SK-N-SH (cell line): ENCODE data around the gene MACROD2.

Experiments used
- CHD2 ChIP-seq: fragments of 150-350 bp; IDR thresholded peaks from 2 replicates; pipeline ENCODE4 v1.6.1; 2018; ENCODE audit warnings: low read length; ENCODE audit not compliant: partially characterized antibody
- CTCF ChIP-seq: fragments of 200-600 bp; sonication (generic); IDR thresholded peaks from 2 replicates; pipeline ENCODE4 v1.6.1; 2017; ENCODE audit warnings: antibody characterized with exemption, mild to moderate bottlenecking, moderate library complexity
- MEF2A ChIP-seq: IDR thresholded peaks from 2 replicates; pipeline ENCODE4 v1.4.0; 2012; ENCODE audit warnings: low read depth, borderline replicate concordance
- POLR2AphosphoS5 ChIP-seq: IDR thresholded peaks from 2 replicates; pipeline ENCODE4 v1.6.1; 2012; ENCODE audit warnings: low read depth, low read length
- SIN3A ChIP-seq: IDR thresholded peaks from 2 replicates; pipeline ENCODE4 v1.6.1; 2012; ENCODE audit warnings: low read depth, mild to moderate bottlenecking, low read length, moderate library complexity, borderline replicate concordance
- TAF1 ChIP-seq: IDR thresholded peaks from 2 replicates; pipeline ENCODE4 v1.6.1; 2012; ENCODE audit warnings: low read depth, mild to moderate bottlenecking, low read length, moderate library complexity, borderline replicate concordance
- TF ChIP-seq, protein P1 (sequence below): IDR thresholded peaks from 2 replicates; pipeline ENCODE4 v1.4.0; 2012; ENCODE audit warnings: low read depth, borderline replicate concordance
- TF ChIP-seq, protein P2 (sequence below): IDR thresholded peaks from 2 replicates; pipeline ENCODE4 v1.6.1; 2012; ENCODE audit warnings: mild to moderate bottlenecking, low read depth, low read length, moderate library complexity

DNA sequence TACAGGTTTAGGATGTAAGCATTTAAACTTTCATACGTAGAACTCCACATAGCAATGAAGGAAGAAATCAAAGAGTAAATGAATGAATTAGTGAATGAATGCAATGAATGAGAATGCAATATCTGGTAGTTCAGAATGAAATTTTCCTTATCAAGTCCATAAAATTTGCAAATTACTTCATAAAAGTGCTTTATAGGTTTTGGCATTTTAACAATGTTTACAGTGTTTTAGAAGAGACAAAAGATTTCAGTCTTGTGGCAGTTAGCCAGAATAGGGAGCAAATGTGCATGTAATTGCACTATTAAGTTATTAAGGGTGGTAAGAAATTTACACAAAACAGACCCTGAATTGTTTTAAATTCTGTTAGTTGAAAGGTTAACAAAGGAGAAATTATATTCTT, 1081.5 kb downstream of the MACROD2 start:
- TF ChIP-seq CTCF (no peak), CHD2 (no peak), POLR2AphosphoS5 (no peak), MEF2A (no peak), TAF1 (no peak), SIN3A (no peak)
- TF ChIP-seq, protein P1, sequence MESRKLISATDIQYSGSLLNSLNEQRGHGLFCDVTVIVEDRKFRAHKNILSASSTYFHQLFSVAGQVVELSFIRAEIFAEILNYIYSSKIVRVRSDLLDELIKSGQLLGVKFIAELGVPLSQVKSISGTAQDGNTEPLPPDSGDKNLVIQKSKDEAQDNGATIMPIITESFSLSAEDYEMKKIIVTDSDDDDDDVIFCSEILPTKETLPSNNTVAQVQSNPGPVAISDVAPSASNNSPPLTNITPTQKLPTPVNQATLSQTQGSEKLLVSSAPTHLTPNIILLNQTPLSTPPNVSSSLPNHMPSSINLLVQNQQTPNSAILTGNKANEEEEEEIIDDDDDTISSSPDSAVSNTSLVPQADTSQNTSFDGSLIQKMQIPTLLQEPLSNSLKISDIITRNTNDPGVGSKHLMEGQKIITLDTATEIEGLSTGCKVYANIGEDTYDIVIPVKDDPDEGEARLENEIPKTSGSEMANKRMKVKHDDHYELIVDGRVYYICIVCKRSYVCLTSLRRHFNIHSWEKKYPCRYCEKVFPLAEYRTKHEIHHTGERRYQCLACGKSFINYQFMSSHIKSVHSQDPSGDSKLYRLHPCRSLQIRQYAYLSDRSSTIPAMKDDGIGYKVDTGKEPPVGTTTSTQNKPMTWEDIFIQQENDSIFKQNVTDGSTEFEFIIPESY = no peak
- TF ChIP-seq, protein P2, sequence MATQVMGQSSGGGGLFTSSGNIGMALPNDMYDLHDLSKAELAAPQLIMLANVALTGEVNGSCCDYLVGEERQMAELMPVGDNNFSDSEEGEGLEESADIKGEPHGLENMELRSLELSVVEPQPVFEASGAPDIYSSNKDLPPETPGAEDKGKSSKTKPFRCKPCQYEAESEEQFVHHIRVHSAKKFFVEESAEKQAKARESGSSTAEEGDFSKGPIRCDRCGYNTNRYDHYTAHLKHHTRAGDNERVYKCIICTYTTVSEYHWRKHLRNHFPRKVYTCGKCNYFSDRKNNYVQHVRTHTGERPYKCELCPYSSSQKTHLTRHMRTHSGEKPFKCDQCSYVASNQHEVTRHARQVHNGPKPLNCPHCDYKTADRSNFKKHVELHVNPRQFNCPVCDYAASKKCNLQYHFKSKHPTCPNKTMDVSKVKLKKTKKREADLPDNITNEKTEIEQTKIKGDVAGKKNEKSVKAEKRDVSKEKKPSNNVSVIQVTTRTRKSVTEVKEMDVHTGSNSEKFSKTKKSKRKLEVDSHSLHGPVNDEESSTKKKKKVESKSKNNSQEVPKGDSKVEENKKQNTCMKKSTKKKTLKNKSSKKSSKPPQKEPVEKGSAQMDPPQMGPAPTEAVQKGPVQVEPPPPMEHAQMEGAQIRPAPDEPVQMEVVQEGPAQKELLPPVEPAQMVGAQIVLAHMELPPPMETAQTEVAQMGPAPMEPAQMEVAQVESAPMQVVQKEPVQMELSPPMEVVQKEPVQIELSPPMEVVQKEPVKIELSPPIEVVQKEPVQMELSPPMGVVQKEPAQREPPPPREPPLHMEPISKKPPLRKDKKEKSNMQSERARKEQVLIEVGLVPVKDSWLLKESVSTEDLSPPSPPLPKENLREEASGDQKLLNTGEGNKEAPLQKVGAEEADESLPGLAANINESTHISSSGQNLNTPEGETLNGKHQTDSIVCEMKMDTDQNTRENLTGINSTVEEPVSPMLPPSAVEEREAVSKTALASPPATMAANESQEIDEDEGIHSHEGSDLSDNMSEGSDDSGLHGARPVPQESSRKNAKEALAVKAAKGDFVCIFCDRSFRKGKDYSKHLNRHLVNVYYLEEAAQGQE = no peak
